H9 (cell line): ENCODE data around the gene FBLN2. TPM values are rescaled to one million over a fixed set of nuclear protein-coding genes. Genes with fewer than 3 reads are reported as not detected.

ENCODE experiments used
- DNase-seq: peaks from one replicate; pipeline ENCODE4 v3.0.0-alpha.2; 2017
- H2AFZ ChIP-seq: one replicate; pipeline ENCODE4 v1.6.1; 2013; ENCODE audit warnings: mild to moderate bottlenecking, low read length, control low read depth, moderate library complexity
- H2AK5ac ChIP-seq: 2 replicates; pipeline ENCODE4 v1.6.1; 2013; ENCODE audit warnings: low read length, control low read depth, mixed read lengths; ENCODE audit not compliant: insufficient read length
- H2BK120ac ChIP-seq: one replicate; pipeline ENCODE4 v1.6.1; 2013; ENCODE audit warnings: low read depth, mild to moderate bottlenecking, low read length, control low read depth, inconsistent platforms; ENCODE audit not compliant: poor library complexity, severe bottlenecking
- H2BK12ac ChIP-seq: 2 replicates; pipeline ENCODE4 v1.6.1; 2013; ENCODE audit warnings: low read length, control low read depth, mixed read lengths, low read depth; ENCODE audit not compliant: insufficient read length
- H2BK15ac ChIP-seq: 2 replicates; pipeline ENCODE4 v1.6.1; 2013; ENCODE audit warnings: low read depth, low read length, control low read depth
- H2BK20ac ChIP-seq: one replicate; pipeline ENCODE4 v1.6.1; 2013; ENCODE audit warnings: low read depth, mild to moderate bottlenecking, low read length, control low read depth, inconsistent platforms; ENCODE audit not compliant: poor library complexity, severe bottlenecking
- H2BK5ac ChIP-seq: 2 replicates; pipeline ENCODE4 v1.6.1; 2013; ENCODE audit warnings: low read length, control low read depth, mixed read lengths; ENCODE audit not compliant: insufficient read length
- H3K14ac ChIP-seq: 2 replicates; pipeline ENCODE4 v1.6.1; 2013; ENCODE audit warnings: low read length, control low read depth; ENCODE audit not compliant: insufficient read depth
- H3K18ac ChIP-seq: 2 replicates; pipeline ENCODE4 v1.6.1; 2013; ENCODE audit warnings: low read depth, mild to moderate bottlenecking, mixed read lengths, low read length, control low read depth; ENCODE audit not compliant: insufficient read length
- H3K23ac ChIP-seq: 2 replicates; pipeline ENCODE4 v1.6.1; 2013; ENCODE audit warnings: low read length, control low read depth, mixed read lengths, low read depth; ENCODE audit not compliant: insufficient read length
- H3K23me2 ChIP-seq: 2 replicates; pipeline ENCODE4 v1.6.1; 2013; ENCODE audit warnings: low read depth, mild to moderate bottlenecking, mixed read lengths, low read length, control low read depth; ENCODE audit not compliant: insufficient read length, poor library complexity, severe bottlenecking
- H3K27ac ChIP-seq: 2 replicates; pipeline ENCODE4 v1.5.1; 2013; ENCODE audit warnings: low read length, control low read depth, mixed read lengths, low read depth; ENCODE audit not compliant: insufficient read length
- H3K27me3 ChIP-seq: 2 replicates; pipeline ENCODE4 v1.6.1; 2013; ENCODE audit warnings: low read length, control low read depth, inconsistent platforms; ENCODE audit not compliant: insufficient read depth
- H3K4ac ChIP-seq: 2 replicates; pipeline ENCODE4 v1.6.1; 2013; ENCODE audit warnings: low read depth, mild to moderate bottlenecking, control low read depth, inconsistent platforms, low read length, moderate library complexity
- H3K4me1 ChIP-seq: 2 replicates; pipeline ENCODE4 v1.6.1; 2013; ENCODE audit warnings: low read length, control low read depth, inconsistent platforms; ENCODE audit not compliant: insufficient read depth
- H3K4me2 ChIP-seq: 2 replicates; pipeline ENCODE4 v1.6.1; 2013; ENCODE audit warnings: low read length, control low read depth, mixed read lengths; ENCODE audit not compliant: insufficient read length, insufficient read depth
- H3K56ac ChIP-seq: 2 replicates; pipeline ENCODE4 v1.6.1; 2013; ENCODE audit warnings: low read depth, mild to moderate bottlenecking, mixed read lengths, low read length, control low read depth; ENCODE audit not compliant: insufficient read length
- H3K79me1 ChIP-seq: 2 replicates; pipeline ENCODE4 v1.6.1; 2013; ENCODE audit warnings: low read depth, mild to moderate bottlenecking, moderate library complexity, low read length, control low read depth, inconsistent platforms; ENCODE audit not compliant: insufficient read depth, poor library complexity, severe bottlenecking
- H3K79me2 ChIP-seq: 2 replicates; pipeline ENCODE4 v1.6.1; 2013; ENCODE audit warnings: low read length, control low read depth, inconsistent platforms; ENCODE audit not compliant: insufficient read depth
- H3K9ac ChIP-seq: 2 replicates; pipeline ENCODE4 v1.6.1; 2013; ENCODE audit warnings: low read length, control low read depth, mixed read lengths; ENCODE audit not compliant: insufficient read length; ENCODE audit errors: extremely low read depth
- H3K9me3 ChIP-seq: one replicate; pipeline ENCODE4 v1.6.1; 2013; ENCODE audit warnings: low read depth, low read length, inconsistent platforms; ENCODE audit not compliant: control insufficient read depth
- H3T11ph ChIP-seq: one replicate; pipeline ENCODE4 v1.6.1; 2013; ENCODE audit warnings: mild to moderate bottlenecking, low read length, control low read depth, inconsistent platforms
- H4K20me1 ChIP-seq: one replicate; pipeline ENCODE4 v1.6.1; 2013; ENCODE audit not compliant: control insufficient read depth, insufficient read length, insufficient read depth
- H4K5ac ChIP-seq: 2 replicates; pipeline ENCODE4 v1.6.1; 2013; ENCODE audit warnings: low read depth, mild to moderate bottlenecking, mixed read lengths, low read length, control low read depth; ENCODE audit not compliant: insufficient read length
- H4K8ac ChIP-seq: replicated peaks from 2 replicates; pipeline ENCODE4 v1.6.1; 2013; ENCODE audit warnings: low read length, control low read depth, mixed read lengths, low read depth; ENCODE audit not compliant: insufficient read length
- H4K91ac ChIP-seq: 2 replicates; pipeline ENCODE4 v1.6.1; 2013; ENCODE audit warnings: low read depth, mild to moderate bottlenecking, moderate library complexity, mixed read lengths, low read length, control low read depth; ENCODE audit not compliant: insufficient read length
- H3K27ac Mint-ChIP-seq, 3 experiments: 2 replicates in 2 of 3; 3 replicates in 1 of 3; pipeline ENCODE4 v1.8.0; 2020 to 2021; ENCODE audit warnings: mixed read lengths in 3 of 3, mild to moderate bottlenecking in 1 of 3, moderate library complexity in 1 of 3
- H3K27me3 Mint-ChIP-seq: 2 replicates; pipeline ENCODE4 v1.8.0; 2021; ENCODE audit warnings: low read depth, mild to moderate bottlenecking, moderate library complexity, mixed read lengths
- H3K36me3 Mint-ChIP-seq, 3 experiments: 2 replicates in 2 of 3; 3 replicates in 1 of 3; pipeline ENCODE4 v1.8.0; 2020 to 2021; ENCODE audit warnings: low read depth in 3 of 3, mixed read lengths in 3 of 3; ENCODE audit not compliant: insufficient read depth in 1 of 3
- H3K4me1 Mint-ChIP-seq, 2 experiments: 2 replicates each; pipeline ENCODE4 v1.8.0; 2020; ENCODE audit warnings: mixed read lengths in 2 of 2
- H3K4me3 Mint-ChIP-seq, 2 experiments: 2 replicates in 1 of 2; 3 replicates in 1 of 2; pipeline ENCODE4 v1.8.0; 2020 to 2021; ENCODE audit warnings: mild to moderate bottlenecking in 2 of 2, mixed read lengths in 2 of 2, moderate library complexity in 1 of 2
- H3K9me3 Mint-ChIP-seq, 2 experiments: 2 replicates in 1 of 2; 3 replicates in 1 of 2; pipeline ENCODE4 v1.8.0; 2020; ENCODE audit warnings: mild to moderate bottlenecking in 2 of 2, mixed read lengths in 2 of 2, moderate library complexity in 1 of 2
- WGBS: extraction: QIAGEN DNeasy Blood & Tissue Kit; methylation state at CpG from one replicate; pipeline ENCODE4 v1.1.7; 2013; ENCODE audit warnings: missing lambda C conversion rate, low lambda C conversion rate, mixed read lengths; ENCODE audit not compliant: insufficient read length; ENCODE audit errors: extremely low coverage; 5-methylcytosine and 5-hydroxymethylcytosine counted together
- total RNA-seq: library from RNA; stranded (reverse); gene quantifications from 2 replicates; pipeline ENCODE4 v1.2.1, GENCODE V29; 2021
- TF ChIP-seq, protein P1 (sequence below): fragments of 200-600 bp; sonication (generic); conservative IDR thresholded peaks from 3 replicates; pipeline ENCODE4 v1.8.0; 2021; ENCODE audit warnings: antibody characterized with exemption, mild to moderate bottlenecking

FBLN2 gene
- total RNA-seq, 1 experiment from 2014 or later, result 11.8 TPM

DNA sequence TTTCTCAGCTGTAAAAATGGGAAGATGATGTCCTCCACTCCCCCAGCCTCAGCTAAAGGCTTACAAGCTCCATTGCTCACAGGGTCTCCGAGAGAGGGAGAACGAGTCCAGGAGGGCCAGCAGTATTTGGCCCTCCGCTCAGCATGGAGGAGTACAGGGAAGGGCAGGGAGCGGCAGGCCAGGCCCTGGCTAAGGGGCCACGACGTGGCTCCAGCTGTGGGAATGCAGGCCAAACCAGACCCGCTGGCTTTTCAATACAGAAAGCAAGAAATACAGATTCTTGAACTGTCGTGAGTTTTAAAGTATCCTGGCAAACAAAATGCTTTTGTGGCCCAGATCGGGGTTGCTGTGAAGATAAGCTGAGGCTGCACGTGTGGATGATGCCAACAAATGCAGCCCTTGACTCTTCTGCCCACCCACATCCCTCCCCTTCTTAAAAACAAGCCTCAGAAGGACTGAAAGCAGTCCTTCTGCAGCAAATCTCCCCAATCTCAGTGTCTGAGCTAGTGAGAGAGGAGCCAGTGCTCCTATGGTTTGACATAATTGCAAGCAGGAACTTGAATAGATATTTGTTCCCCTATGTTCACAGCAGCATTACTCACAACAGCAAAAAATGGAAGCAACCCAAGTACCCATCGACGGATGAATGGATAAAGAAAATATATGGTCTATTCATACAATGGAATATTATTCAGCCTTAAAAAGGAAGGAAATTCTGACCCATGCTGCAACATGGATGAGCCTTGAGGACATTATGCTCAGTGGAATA, 18.5 kb upstream of the FBLN2 start:
- no peak overlapping the region for H2AFZ ChIP-seq
- no peaks in the 10 kb centered on the region for H3K27me3 ChIP-seq
- H3K23me2 ChIP-seq, result no peaks in the 10 kb centered on the region
- no peak overlapping the region for H2BK12ac ChIP-seq
- H2BK20ac ChIP-seq, result no peak overlapping the region
- H3K36me3 Mint-ChIP-seq, result no peaks in the 10 kb centered on the region
- no peak overlapping the region for H3K23ac ChIP-seq
- H3K14ac ChIP-seq, result no peak overlapping the region
- no peak overlapping the region for H4K5ac ChIP-seq
- H3K4me1 Mint-ChIP-seq, result peaks cover 26 to 29% of the 10 kb centered on the region in 2 experiments
- no peak overlapping the region for H3K9ac ChIP-seq
- H3K27me3 Mint-ChIP-seq, result peaks cover 6% of the 10 kb centered on the region
- no CpG with 5 or more reads among the region's 12 CpGs for WGBS
- H2BK5ac ChIP-seq, result no peak overlapping the region
- H3K4ac ChIP-seq, result no peak overlapping the region
- no peak overlapping the region for H4K91ac ChIP-seq
- DNase-seq, result no peak
- no peak overlapping the region for H3T11ph ChIP-seq
- TF ChIP-seq, protein P1, sequence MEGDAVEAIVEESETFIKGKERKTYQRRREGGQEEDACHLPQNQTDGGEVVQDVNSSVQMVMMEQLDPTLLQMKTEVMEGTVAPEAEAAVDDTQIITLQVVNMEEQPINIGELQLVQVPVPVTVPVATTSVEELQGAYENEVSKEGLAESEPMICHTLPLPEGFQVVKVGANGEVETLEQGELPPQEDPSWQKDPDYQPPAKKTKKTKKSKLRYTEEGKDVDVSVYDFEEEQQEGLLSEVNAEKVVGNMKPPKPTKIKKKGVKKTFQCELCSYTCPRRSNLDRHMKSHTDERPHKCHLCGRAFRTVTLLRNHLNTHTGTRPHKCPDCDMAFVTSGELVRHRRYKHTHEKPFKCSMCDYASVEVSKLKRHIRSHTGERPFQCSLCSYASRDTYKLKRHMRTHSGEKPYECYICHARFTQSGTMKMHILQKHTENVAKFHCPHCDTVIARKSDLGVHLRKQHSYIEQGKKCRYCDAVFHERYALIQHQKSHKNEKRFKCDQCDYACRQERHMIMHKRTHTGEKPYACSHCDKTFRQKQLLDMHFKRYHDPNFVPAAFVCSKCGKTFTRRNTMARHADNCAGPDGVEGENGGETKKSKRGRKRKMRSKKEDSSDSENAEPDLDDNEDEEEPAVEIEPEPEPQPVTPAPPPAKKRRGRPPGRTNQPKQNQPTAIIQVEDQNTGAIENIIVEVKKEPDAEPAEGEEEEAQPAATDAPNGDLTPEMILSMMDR, result no peak
- no peak overlapping the region for H3K56ac ChIP-seq
- no peaks in the 10 kb centered on the region for H3K9me3 Mint-ChIP-seq
- no peaks in the 10 kb centered on the region for H3K79me2 ChIP-seq
- no peak overlapping the region for H2AK5ac ChIP-seq
- H3K4me1 ChIP-seq, result no peaks in the 10 kb centered on the region; the same call in 1 of the 2 replicates
- H3K79me1 ChIP-seq, result no peaks in the 10 kb centered on the region
- no peaks in the 10 kb centered on the region for H4K20me1 ChIP-seq
- H3K27ac Mint-ChIP-seq, result no peak overlapping the region
- H3K4me2 ChIP-seq, result no peak overlapping the region
- no peak overlapping the region for H3K18ac ChIP-seq
- no peaks in the 10 kb centered on the region for H3K9me3 ChIP-seq
- no peak overlapping the region for H2BK120ac ChIP-seq
- no peak overlapping the region for H3K27ac ChIP-seq
- no peak overlapping the region for H2BK15ac ChIP-seq
- H4K8ac ChIP-seq, result no peak overlapping the region
- H3K4me3 Mint-ChIP-seq, result no peak overlapping the region
